ENCODE data around the gene UBE2R2.

DNA sequence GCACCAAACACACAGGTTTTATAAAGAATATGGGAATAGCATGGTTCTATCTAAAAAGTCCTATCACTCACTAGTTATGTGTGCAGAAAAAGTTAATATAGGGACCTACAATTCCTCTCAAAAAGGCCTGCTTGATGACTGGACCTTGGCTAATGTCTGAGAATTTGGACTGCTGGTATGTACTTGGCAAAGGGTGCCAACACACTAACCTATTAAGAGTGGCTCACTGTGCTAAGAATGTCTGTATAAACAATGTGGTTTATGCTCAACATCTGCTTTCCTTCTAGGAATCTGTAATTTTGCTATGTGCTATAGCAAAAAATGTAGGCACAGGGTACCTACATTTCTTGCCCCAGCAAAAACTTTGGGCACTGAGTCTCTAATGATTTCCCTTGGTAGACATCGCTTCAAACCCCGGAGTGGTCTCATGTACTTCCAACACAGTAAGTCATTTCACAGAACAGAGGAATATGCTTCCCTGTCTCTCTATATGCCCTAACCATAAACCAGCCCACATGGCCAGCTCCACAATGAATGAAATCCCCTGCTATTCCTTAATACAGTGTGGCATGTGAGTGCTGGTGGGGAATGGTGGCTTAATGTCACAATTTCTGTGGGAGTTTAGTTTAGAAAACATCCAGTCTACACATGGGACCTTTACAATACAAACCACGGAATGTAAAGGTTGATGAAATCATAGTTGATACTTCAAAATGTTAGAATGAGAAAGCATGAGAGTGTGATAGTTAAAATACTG, 130.0 kb downstream of the UBE2R2 start:
- TF ChIP-seq CTCF (IDR thresholded peaks at IDR 0.05) (no peak), POLR2A (IDR thresholded peaks at IDR 0.05) (no peak)

Data from breast epithelium (tissue), 3 donors.